K562 (cell line): ENCODE measurements around the gene TSPAN18.

ENCODE experiments used
- ARNT ChIP-seq, 2 experiments: fragments of 450-650 bp; IDR thresholded peaks; 2 replicates each; pipeline ENCODE4 v1.6.1; 2016; ENCODE audit warnings: mild to moderate bottlenecking in 1 of 2
- CHD1 ChIP-seq: fragments of 200-600 bp; sonication (generic); IDR thresholded peaks from one replicate; pipeline ENCODE4 v1.6.1; 2012; ENCODE audit warnings: mild to moderate bottlenecking, moderate library complexity, low read length, inconsistent platforms
- EP300 ChIP-seq: IDR thresholded peaks from 2 replicates; pipeline ENCODE4 v1.6.1; 2012; ENCODE audit warnings: low read length, improper control_type of control experiment
- FOXP1 ChIP-seq: sonication (generic); formaldehyde crosslinking; IDR thresholded peaks from 2 replicates; pipeline ENCODE4 v1.8.0; 2022; ENCODE audit warnings: mild to moderate bottlenecking, missing genetic modification reagents
- KDM1A ChIP-seq, 2 experiments: fragments of 450-650 bp; IDR thresholded peaks; 2 replicates each; pipeline ENCODE4 v1.6.1; 2016; ENCODE audit warnings: mild to moderate bottlenecking in 2 of 2
- PHF8 ChIP-seq: fragments of 200-600 bp; sonication (generic); IDR thresholded peaks from 2 replicates; pipeline ENCODE4 v1.6.1; 2012; ENCODE audit warnings: mixed run types, mild to moderate bottlenecking, inconsistent platforms, low read length, moderate library complexity, borderline replicate concordance
- TF ChIP-seq, protein P1 (sequence below), 3 experiments: IDR thresholded peaks in 2 of 3; conservative IDR thresholded peaks in 1 of 3; 2 replicates each; pipeline ENCODE4 v1.5.1; 2011 to 2012; ENCODE audit warnings: low read length in 3 of 3, mild to moderate bottlenecking in 3 of 3, control low read depth in 2 of 3, improper control_type of control experiment in 1 of 3, inconsistent platforms in 1 of 3, low read depth in 1 of 3, mixed read lengths in 1 of 3, moderate library complexity in 1 of 3; ENCODE audit not compliant: insufficient read depth in 2 of 3
- TF ChIP-seq, protein P2 (sequence below), 2 experiments: fragments of 450-650 bp in 1 of 2; sonication (generic) in 1 of 2; formaldehyde crosslinking; conservative IDR thresholded peaks; 2 replicates each; pipeline versions ENCODE4 v1.4.0 to v1.8.1; 2020 to 2022; ENCODE audit warnings: mild to moderate bottlenecking in 1 of 2, missing genetic modification reagents in 1 of 2
- TF ChIP-seq, protein P3 (sequence below): fragments of 450-650 bp; formaldehyde crosslinking; IDR thresholded peaks from 2 replicates; pipeline ENCODE4 v1.4.0; 2022; ENCODE audit warnings: missing genetic modification characterization

DNA sequence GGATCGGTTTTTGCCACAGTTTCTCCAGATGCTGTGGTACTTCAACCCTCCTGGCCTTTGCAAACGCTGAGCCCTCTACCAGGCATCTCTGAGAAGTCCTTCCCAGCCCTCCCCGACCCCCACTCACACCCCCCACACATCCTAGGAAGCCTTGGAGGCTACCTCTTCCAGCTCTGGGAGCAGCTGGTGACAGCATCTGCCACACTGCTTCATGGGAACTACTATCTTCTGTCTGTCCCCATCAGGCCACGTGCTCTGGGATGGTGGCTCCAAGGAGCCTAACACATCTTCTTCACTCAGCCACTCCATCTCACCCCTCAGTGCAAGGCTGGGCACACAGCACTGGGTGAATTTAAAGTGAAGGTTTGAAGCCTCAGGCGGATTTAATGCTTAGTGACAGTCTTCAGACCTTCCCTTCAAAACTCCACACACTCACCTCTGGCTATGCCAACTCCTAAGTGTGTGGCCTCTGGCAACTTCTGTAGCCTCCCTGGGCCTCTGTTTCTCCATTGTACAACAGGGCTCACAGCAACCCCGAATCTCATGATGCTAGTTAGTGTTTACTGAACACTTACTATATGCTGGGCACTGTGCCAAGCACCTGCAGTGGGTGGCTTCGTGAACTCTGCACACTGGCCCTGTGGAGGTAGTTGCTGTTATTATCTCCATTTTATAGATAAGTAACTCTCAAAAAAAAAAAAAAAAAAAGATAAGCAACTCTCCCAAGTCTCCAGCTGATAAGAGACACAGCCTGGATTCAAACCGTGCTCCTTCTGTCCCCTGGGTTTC is 231.2 kb downstream of the TSPAN18 start:
- TF ChIP-seq PHF8, result no peak
- TF ChIP-seq EP300, result no peak
- TF ChIP-seq, protein P1, sequence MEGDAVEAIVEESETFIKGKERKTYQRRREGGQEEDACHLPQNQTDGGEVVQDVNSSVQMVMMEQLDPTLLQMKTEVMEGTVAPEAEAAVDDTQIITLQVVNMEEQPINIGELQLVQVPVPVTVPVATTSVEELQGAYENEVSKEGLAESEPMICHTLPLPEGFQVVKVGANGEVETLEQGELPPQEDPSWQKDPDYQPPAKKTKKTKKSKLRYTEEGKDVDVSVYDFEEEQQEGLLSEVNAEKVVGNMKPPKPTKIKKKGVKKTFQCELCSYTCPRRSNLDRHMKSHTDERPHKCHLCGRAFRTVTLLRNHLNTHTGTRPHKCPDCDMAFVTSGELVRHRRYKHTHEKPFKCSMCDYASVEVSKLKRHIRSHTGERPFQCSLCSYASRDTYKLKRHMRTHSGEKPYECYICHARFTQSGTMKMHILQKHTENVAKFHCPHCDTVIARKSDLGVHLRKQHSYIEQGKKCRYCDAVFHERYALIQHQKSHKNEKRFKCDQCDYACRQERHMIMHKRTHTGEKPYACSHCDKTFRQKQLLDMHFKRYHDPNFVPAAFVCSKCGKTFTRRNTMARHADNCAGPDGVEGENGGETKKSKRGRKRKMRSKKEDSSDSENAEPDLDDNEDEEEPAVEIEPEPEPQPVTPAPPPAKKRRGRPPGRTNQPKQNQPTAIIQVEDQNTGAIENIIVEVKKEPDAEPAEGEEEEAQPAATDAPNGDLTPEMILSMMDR (IDR thresholded peaks at IDR 0.05 in 2 of 3, conservative IDR thresholded peaks at IDR 0.05 in 1 of 3; ENCODE audit: insufficient read depth in 2 of 3, low read depth in 1 of 3, low read length in 3 of 3), result no peak
- TF ChIP-seq ARNT (IDR thresholded peaks at IDR 0.05), result no peak
- no peak for TF ChIP-seq CHD1
- TF ChIP-seq, protein P2, sequence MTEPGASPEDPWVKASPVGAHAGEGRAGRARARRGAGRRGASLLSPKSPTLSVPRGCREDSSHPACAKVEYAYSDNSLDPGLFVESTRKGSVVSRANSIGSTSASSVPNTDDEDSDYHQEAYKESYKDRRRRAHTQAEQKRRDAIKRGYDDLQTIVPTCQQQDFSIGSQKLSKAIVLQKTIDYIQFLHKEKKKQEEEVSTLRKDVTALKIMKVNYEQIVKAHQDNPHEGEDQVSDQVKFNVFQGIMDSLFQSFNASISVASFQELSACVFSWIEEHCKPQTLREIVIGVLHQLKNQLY (CRISPR knock-in tag; conservative IDR thresholded peaks at IDR 0.05), result no peak
- TF ChIP-seq KDM1A (IDR thresholded peaks at IDR 0.05), result no peak
- TF ChIP-seq FOXP1, result no peak
- TF ChIP-seq, protein P3, sequence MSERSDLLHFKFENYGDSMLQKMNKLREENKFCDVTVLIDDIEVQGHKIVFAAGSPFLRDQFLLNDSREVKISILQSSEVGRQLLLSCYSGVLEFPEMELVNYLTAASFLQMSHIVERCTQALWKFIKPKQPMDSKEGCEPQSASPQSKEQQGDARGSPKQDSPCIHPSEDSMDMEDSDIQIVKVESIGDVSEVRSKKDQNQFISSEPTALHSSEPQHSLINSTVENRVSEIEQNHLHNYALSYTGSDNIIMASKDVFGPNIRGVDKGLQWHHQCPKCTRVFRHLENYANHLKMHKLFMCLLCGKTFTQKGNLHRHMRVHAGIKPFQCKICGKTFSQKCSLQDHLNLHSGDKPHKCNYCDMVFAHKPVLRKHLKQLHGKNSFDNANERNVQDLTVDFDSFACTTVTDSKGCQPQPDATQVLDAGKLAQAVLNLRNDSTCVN (CRISPR knock-in tag), result no peak
